Right renal pelvis (tissue), 4 donors: ENCODE data around the gene TET1. TPM values are rescaled to one million over a fixed set of nuclear protein-coding genes. Genes with fewer than 3 reads are reported as not detected.
A peak's percentile ranks its signal among the peaks of the same experiment; 100 is the strongest.
"Not testable (repeated sequence)": the region's sequence is repeated elsewhere in the genome, so short reads cannot be mapped to it uniquely, and the experiment has no call there.

Experiments used
- DNase-seq, 4 donors: peaks; one replicate each; pipeline ENCODE4 v3.0.0-alpha.2; 2013; ENCODE audit warnings: low read depth in 4 of 4, low spot score in 3 of 4, missing footprints in 1 of 4
- polyA plus RNA-seq, 4 donors: library from polyadenylated mRNA; unstranded; fragments of 120-200 nt; gene quantifications; one replicate each; pipeline ENCODE4 v1.2.1, GENCODE V29; 2013; ENCODE audit not compliant: insufficient read length in 4 of 4

Gene TET1
- polyA plus RNA-seq, 4 donors, result 9.6 to 11.5 (median 10.2) TPM

- peak in 2 of 4 donors; percentile 7 to 25 for DNase-seq
These were observed 2.8 kb downstream of the TET1 start for GRCh38 chr10:68562661-68563570.

- no peak for DNase-seq
These were observed 4.6 kb downstream of the TET1 start for GRCh38 chr10:68564712-68565111.

DNA sequence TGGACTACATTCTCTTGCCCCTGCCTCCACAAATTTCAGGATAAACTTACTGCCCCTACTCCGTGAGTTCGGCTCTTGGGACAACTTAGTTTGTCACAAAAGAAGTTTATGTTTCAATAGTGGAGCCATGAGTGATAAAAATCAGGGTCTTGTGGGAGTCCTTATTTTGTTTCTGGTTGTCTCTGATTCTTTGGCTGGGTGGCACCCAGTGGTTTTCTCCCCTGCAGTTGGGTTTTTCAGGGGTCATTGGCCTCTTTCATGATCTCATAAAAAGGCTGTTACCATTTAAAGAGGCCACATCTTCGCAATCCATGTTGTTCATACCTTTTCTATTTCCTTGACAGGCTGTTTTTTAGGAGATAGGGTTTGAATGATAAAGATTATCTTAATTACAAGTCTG lies 5.5 kb downstream of the TET1 start:
- DNase-seq, result no peak

- no peak for DNase-seq
These were observed 6.2 kb downstream of the TET1 start for GRCh38 chr10:68566351-68566750.

GRCh38 chr10:68566955-68567354 lies 6.8 kb downstream of the TET1 start:
- no peak for DNase-seq

DNA sequence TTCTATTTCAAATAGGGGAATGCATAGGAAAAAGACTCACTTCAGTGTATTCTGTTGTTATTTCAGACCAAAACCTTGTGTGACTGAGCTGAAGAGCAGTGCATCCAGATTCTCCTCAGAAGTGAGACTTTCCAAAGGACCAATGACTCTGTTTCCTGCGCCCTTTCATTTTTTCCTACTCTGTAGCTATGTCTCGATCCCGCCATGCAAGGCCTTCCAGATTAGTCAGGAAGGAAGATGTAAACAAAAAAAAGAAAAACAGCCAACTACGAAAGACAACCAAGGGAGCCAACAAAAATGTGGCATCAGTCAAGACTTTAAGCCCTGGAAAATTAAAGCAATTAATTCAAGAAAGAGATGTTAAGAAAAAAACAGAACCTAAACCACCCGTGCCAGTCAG lies 12.0 kb downstream of the TET1 start:
- no peak for DNase-seq

DNA sequence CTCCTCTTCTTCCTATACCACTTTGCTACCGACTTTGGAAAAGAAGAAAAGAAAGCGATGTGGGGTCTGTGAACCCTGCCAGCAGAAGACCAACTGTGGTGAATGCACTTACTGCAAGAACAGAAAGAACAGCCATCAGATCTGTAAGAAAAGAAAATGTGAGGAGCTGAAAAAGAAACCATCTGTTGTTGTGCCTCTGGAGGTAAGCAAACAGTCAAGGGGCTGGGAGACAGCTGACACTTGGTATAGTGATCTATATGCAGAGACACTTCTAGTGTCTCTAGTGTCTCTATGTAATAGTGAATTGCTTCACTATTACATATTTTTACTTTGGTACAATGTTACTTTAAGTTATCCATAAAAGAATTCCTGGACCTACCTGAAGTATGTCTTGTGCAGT lies 13.9 kb downstream of the TET1 start:
- DNase-seq, result no peak

- no peak for DNase-seq
These were observed 16.0 kb downstream of the TET1 start for GRCh38 chr10:68576118-68576517.

GRCh38 chr10:68578974-68579373 lies 18.8 kb downstream of the TET1 start:
- DNase-seq, result no peak

DNA sequence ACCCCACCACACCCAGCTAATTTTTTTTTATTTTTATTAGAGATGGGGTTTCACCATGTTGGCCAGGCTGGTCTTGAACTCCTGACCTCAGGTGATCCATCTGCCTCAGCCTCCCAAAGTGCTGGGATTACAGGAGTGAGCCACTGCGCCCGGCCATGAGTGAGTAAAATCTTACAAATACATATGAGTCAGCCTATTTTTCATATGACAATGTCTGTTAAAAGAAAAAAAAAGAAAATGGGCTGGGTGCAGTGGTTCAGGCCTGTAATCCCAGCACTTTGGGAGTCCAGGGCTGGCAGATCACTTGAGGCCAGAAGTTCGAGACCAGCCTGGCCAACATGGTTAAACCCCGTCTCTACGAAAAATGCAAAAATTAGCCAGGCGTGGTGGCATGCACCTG lies 24.1 kb downstream of the TET1 start:
- DNase-seq, result not testable (repeated sequence)

DNA sequence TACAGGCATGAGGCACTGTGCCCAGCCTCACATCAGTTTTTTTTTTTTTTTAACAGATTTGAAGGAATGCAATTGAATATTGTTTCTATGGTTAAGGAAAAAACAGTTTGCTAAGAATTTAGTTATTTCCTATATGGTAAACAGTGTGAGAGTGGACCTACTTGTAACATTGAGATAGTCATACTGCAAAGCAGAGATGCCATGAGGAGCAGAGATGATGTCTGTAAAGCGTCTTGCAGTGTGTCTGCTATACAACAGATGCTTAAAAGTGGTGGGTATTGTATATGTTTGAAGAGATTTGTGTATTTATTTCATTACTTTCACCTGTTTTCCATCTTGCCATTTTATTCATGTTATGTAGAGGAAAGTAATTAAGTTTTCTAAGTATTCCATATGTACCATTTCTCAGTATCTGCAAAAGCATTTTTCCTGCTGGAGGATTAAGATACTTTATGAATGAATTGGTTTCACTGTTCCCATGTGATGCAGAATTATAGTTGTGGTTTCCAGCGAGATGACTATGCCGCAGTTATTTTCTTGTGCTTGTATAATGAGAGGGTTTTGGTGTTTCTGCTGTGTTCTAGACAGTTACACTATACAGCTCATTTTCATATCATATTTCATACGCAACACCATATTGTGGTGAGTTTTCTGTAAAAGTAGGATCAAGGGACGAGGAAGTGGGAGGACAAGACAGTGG lies 26.6 kb downstream of the TET1 start:
- no peak for DNase-seq

GRCh38 chr10:68594405-68594804 lies 34.3 kb downstream of the TET1 start:
- no peak for DNase-seq

GRCh38 chr10:68595513-68595912 lies 35.4 kb downstream of the TET1 start:
- no peak for DNase-seq

DNA sequence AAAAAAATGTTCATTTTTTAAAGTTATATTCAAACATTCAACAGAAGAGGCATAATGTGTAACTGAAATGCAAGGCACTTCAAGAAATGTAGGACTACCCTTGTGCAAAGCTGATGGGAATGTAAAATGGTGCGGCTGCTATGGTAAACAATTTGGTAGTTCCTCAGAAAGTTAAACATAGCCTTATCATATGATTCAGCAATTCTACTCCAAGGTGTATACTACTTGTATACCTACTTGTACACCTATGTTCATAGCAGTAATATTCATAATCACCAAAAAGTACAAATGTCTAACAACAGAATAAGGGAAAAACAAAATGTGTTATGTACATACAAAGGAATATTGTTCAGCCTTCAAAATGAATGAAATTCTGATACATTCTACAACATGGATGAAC lies 37.3 kb downstream of the TET1 start:
- no peak for DNase-seq

GRCh38 chr10:68598978-68599770 lies 39.0 kb downstream of the TET1 start:
- no peak for DNase-seq

DNA sequence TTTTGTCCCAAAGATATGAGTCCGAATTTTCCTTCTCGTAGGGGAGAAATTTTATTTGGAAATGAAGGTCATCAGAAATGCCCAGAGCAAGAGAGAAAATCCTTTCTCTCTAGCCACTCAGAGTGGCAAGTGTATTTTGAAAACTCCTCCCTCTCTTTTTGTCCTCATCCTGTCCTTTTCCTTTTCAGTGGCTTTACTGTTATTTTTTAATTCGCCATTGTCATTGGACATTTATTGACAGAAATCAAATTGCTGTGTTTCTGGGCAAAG lies 39.6 kb downstream of the TET1 start:
- no peak for DNase-seq

- DNase-seq, result peak; percentile 71 to 80 (median 74)
These were observed 40.1 kb downstream of the TET1 start for GRCh38 chr10:68600041-68600778.

DNA sequence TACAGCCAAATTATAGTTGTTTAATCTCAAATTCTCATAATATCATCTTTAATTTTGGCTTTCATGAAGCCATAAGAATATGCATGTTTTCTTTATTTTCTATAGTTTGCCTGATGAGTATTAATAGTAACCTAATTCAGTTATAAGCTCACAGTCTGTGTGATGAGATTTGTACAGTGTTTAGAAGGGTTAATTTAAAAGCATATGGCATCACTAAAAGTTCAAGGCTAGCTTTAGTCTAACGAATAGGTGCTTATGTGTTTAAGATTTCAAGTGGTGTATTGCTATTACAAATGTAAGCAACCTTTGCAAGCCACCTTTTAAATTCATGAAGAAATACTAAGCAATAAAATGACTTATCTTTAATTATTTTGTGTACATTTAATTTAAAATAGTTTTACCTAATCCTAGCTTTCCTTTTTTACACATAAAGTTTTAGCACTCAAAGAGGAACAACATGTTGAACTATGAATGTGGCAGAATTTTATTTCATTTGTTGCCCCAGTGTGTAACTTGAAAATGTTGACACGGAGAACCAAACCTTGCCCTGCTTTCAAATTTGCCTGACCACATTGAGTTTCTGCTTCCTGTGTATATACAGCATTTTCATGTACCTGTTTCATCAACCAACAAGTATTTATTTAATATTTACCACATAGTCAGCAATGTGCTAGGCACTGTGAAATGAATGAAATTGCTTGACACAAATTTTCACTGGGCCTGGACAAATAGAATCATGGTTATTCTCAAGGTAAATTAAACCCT lies 41.5 kb downstream of the TET1 start:
- no peak for DNase-seq

DNA sequence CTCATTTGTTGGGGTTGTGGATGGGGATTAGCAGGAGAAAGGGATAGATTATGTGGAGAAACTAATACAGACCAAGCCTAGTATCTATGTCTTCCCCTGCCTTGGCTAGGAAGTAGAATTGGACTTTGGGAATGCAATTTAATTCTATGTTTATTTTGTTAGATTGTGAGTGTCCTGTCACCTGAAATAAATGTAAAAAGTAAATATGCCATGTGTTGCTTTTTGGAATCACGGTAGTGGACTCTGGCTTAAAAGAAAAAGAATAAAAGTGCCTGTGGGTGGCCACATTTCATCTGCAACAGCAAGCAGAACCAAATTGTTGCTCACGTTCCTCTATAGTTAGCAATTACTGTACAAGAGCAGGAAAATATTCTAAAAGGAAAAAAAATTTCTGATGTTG lies 42.3 kb downstream of the TET1 start:
- DNase-seq, result no peak

DNA sequence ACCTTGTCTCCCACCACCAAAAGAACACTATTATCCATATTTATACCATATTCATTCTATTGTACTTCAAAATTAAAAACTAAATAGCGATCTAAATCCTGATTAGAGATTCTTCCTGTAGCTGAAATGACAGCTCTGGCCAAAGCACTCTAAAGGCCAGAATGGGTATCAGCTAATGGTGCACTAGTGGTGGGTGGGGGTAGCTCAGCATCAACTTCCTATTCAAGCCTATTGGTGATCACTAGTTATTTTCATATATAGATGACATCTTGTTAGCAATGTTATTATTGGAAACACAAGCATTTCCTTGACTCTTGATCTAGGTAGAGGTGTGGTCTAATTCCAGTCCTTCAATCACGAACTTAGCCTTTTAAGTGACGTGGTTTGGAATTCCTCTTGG lies 43.6 kb downstream of the TET1 start:
- DNase-seq, result no peak
